HepG2 (cell line): Measurements from ENCODE around the gene NCMAP. TPM values are rescaled to one million over a fixed set of nuclear protein-coding genes. Genes with fewer than 3 reads are reported as not detected.
A peak's percentile ranks its signal among the peaks of the same experiment; 100 is the strongest.

Experiments used
- ARNTL ChIP-seq: sonication (generic); formaldehyde crosslinking; IDR thresholded peaks from 2 replicates; pipeline ENCODE4 v1.4.0; 2020; ENCODE audit warnings: mild to moderate bottlenecking, missing genetic modification reagents
- CEBPB ChIP-seq: IDR thresholded peaks from 2 replicates; pipeline ENCODE4 v1.6.1; 2011; ENCODE audit warnings: low read depth, low read length, improper control_type of control experiment, borderline replicate concordance
- DMTF1 ChIP-seq: sonication (generic); formaldehyde crosslinking; IDR thresholded peaks from 2 replicates; pipeline ENCODE4 v1.4.0; 2020; ENCODE audit warnings: mild to moderate bottlenecking, missing genetic modification reagents
- HNF4G ChIP-seq, 2 experiments: sonication (generic) in 1 of 2; formaldehyde crosslinking in 1 of 2; IDR thresholded peaks; 2 replicates each; pipeline versions ENCODE4 v1.4.0 to v1.6.1; 2011 to 2020; ENCODE audit warnings: borderline replicate concordance in 2 of 2, low read depth in 2 of 2, mild to moderate bottlenecking in 2 of 2, low read length in 1 of 2, missing genetic modification reagents in 1 of 2, moderate library complexity in 1 of 2
- NFATC3 ChIP-seq: sonication (generic); formaldehyde crosslinking; IDR thresholded peaks from 2 replicates; pipeline ENCODE4 v1.5.1; 2020; ENCODE audit warnings: mild to moderate bottlenecking, missing genetic modification reagents
- PRPF4 ChIP-seq: fragments of 200-400 bp; formaldehyde crosslinking; IDR thresholded peaks from 2 replicates; pipeline ENCODE4 v1.6.1; 2016; ENCODE audit warnings: low read length, low read depth; ENCODE audit not compliant: poor library complexity, severe bottlenecking
- TAF15 ChIP-seq: fragments of 200-400 bp; formaldehyde crosslinking; IDR thresholded peaks from one replicate; pipeline ENCODE4 v1.6.1; 2018; ENCODE audit warnings: mild to moderate bottlenecking, low read depth, low read length; ENCODE audit not compliant: poor library complexity, severe bottlenecking
- ZBTB1 ChIP-seq: sonication (generic); formaldehyde crosslinking; IDR thresholded peaks from 2 replicates; pipeline ENCODE4 v1.4.0; 2020; ENCODE audit warnings: missing genetic modification reagents, borderline replicate concordance
- ZNF160 ChIP-seq: sonication (generic); formaldehyde crosslinking; IDR thresholded peaks from 2 replicates; pipeline ENCODE4 v1.8.0; 2022; ENCODE audit warnings: mild to moderate bottlenecking, inconsistent platforms, missing genetic modification reagents
- ZNF234 ChIP-seq: sonication (generic); formaldehyde crosslinking; conservative IDR thresholded peaks from 2 replicates; pipeline ENCODE4 v1.5.1; 2020; ENCODE audit warnings: mild to moderate bottlenecking, missing genetic modification reagents
- ZNF460 ChIP-seq: sonication (generic); formaldehyde crosslinking; IDR thresholded peaks from 2 replicates; pipeline ENCODE4 v1.5.1; 2020; ENCODE audit warnings: missing genetic modification reagents, mild to moderate bottlenecking, borderline replicate concordance
- ZNF724P ChIP-seq: sonication (generic); formaldehyde crosslinking; IDR thresholded peaks from 2 replicates; pipeline ENCODE4 v1.8.0; 2022; ENCODE audit warnings: missing genetic modification reagents, borderline replicate concordance
- ZNF83 ChIP-seq: sonication (generic); formaldehyde crosslinking; IDR thresholded peaks from 2 replicates; pipeline ENCODE4 v1.4.0; 2020; ENCODE audit warnings: missing genetic modification reagents, mild to moderate bottlenecking, borderline replicate concordance
- ZSCAN31 ChIP-seq: sonication (generic); formaldehyde crosslinking; IDR thresholded peaks from 2 replicates; pipeline ENCODE4 v1.5.0; 2020; ENCODE audit warnings: low read depth, mild to moderate bottlenecking, missing genetic modification reagents
- ZSCAN9 ChIP-seq: IDR thresholded peaks from 2 replicates; pipeline ENCODE4 v1.6.1; 2016; ENCODE audit warnings: borderline replicate concordance
- polyA plus RNA-seq, 8 experiments: library from polyadenylated mRNA; depleted of rRNA in 3 of 8; stranded (reverse) in 7 of 8; unstranded in 1 of 8; fragments of >200 nt; fragmentation: Illumina TruSeq in 4 of 8; extraction: Trizol in 4 of 8; gene quantifications; 2 replicates each; pipeline versions ENCODE4 v1.2.1 to v1.2.3, GENCODE V29; 2011 to 2016; ENCODE audit warnings: low read depth in 4 of 8, missing spikeins in 1 of 8, mixed read lengths in 1 of 8; ENCODE audit not compliant: insufficient read depth in 1 of 8
- total RNA-seq, 5 experiments: library from RNA; depleted of rRNA; stranded (reverse); fragments of >200 nt; fragmentation: Illumina TruSeq; extraction: Trizol; gene quantifications; 2 replicates each; pipeline ENCODE4 v1.2.3, GENCODE V29; 2016; ENCODE audit warnings: low read depth in 1 of 5
- TF ChIP-seq, protein P1 (sequence below): sonication (generic); formaldehyde crosslinking; conservative IDR thresholded peaks from 2 replicates; pipeline ENCODE4 v1.4.0; 2020; ENCODE audit warnings: missing genetic modification reagents
- TF ChIP-seq, protein P2 (sequence below): IDR thresholded peaks from 2 replicates; pipeline ENCODE4 v1.6.1; 2018; ENCODE audit warnings: missing genetic modification reagents
- TF ChIP-seq, protein P3 (sequence below): sonication (generic); formaldehyde crosslinking; conservative IDR thresholded peaks from 2 replicates; pipeline ENCODE4 v1.8.0; 2022; ENCODE audit warnings: missing genetic modification reagents
- TF ChIP-seq, protein P4 (sequence below): sonication (generic); formaldehyde crosslinking; IDR thresholded peaks from 2 replicates; pipeline ENCODE4 v1.5.0; 2020; ENCODE audit warnings: mild to moderate bottlenecking, missing genetic modification reagents

Gene NCMAP
- total and polyA plus RNA-seq, 2 of the 13 experiments (the other 11 are each of a cell fraction or from before 2014, with no cell fraction given) = 2.7 to 20.0 TPM

GRCh38 chr1:24643363-24644099 lies 87.6 kb downstream of the NCMAP start (continued):
- no peak for TF ChIP-seq DMTF1 (CRISPR knock-in tag)
- TF ChIP-seq TAF15 = no peak
- TF ChIP-seq ZSCAN9 (CRISPR knock-in tag) = no peak
- TF ChIP-seq ZSCAN31 = 0 out of 2 replicates have a peak, but pooled peaks have one; percentile 0
- no peak for TF ChIP-seq CEBPB
- TF ChIP-seq PRPF4 = no peak
- TF ChIP-seq, protein P1, sequence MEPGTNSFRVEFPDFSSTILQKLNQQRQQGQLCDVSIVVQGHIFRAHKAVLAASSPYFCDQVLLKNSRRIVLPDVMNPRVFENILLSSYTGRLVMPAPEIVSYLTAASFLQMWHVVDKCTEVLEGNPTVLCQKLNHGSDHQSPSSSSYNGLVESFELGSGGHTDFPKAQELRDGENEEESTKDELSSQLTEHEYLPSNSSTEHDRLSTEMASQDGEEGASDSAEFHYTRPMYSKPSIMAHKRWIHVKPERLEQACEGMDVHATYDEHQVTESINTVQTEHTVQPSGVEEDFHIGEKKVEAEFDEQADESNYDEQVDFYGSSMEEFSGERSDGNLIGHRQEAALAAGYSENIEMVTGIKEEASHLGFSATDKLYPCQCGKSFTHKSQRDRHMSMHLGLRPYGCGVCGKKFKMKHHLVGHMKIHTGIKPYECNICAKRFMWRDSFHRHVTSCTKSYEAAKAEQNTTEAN = no peak
- TF ChIP-seq, protein P2, sequence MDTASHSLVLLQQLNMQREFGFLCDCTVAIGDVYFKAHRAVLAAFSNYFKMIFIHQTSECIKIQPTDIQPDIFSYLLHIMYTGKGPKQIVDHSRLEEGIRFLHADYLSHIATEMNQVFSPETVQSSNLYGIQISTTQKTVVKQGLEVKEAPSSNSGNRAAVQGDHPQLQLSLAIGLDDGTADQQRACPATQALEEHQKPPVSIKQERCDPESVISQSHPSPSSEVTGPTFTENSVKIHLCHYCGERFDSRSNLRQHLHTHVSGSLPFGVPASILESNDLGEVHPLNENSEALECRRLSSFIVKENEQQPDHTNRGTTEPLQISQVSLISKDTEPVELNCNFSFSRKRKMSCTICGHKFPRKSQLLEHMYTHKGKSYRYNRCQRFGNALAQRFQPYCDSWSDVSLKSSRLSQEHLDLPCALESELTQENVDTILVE (CRISPR knock-in tag) = no peak
- TF ChIP-seq ZNF460 (CRISPR knock-in tag) = no peak
- TF ChIP-seq ZNF83 (CRISPR knock-in tag) = no peak
- TF ChIP-seq HNF4G (IDR thresholded peaks at IDR 0.05; ENCODE audit: borderline replicate concordance, low read depth, low read length) = no peak
- TF ChIP-seq HNF4G (CRISPR knock-in tag; IDR thresholded peaks at IDR 0.05; ENCODE audit: borderline replicate concordance, low read depth) = no peak
- no peak for TF ChIP-seq ZNF724P (CRISPR knock-in tag)
- no peak for TF ChIP-seq ZNF160 (CRISPR knock-in tag)
- no peak for TF ChIP-seq NFATC3
- no peak for TF ChIP-seq ARNTL (CRISPR knock-in tag)
- TF ChIP-seq, protein P3, sequence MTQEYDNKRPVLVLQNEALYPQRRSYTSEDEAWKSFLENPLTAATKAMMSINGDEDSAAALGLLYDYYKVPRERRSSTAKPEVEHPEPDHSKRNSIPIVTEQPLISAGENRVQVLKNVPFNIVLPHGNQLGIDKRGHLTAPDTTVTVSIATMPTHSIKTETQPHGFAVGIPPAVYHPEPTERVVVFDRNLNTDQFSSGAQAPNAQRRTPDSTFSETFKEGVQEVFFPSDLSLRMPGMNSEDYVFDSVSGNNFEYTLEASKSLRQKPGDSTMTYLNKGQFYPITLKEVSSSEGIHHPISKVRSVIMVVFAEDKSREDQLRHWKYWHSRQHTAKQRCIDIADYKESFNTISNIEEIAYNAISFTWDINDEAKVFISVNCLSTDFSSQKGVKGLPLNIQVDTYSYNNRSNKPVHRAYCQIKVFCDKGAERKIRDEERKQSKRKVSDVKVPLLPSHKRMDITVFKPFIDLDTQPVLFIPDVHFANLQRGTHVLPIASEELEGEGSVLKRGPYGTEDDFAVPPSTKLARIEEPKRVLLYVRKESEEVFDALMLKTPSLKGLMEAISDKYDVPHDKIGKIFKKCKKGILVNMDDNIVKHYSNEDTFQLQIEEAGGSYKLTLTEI (CRISPR knock-in tag) = no peak
- no peak for TF ChIP-seq ZBTB1 (CRISPR knock-in tag)
- no peak for TF ChIP-seq ZNF234
- TF ChIP-seq, protein P4, sequence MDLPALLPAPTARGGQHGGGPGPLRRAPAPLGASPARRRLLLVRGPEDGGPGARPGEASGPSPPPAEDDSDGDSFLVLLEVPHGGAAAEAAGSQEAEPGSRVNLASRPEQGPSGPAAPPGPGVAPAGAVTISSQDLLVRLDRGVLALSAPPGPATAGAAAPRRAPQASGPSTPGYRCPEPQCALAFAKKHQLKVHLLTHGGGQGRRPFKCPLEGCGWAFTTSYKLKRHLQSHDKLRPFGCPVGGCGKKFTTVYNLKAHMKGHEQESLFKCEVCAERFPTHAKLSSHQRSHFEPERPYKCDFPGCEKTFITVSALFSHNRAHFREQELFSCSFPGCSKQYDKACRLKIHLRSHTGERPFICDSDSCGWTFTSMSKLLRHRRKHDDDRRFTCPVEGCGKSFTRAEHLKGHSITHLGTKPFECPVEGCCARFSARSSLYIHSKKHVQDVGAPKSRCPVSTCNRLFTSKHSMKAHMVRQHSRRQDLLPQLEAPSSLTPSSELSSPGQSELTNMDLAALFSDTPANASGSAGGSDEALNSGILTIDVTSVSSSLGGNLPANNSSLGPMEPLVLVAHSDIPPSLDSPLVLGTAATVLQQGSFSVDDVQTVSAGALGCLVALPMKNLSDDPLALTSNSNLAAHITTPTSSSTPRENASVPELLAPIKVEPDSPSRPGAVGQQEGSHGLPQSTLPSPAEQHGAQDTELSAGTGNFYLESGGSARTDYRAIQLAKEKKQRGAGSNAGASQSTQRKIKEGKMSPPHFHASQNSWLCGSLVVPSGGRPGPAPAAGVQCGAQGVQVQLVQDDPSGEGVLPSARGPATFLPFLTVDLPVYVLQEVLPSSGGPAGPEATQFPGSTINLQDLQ (CRISPR knock-in tag) = no peak
